HG02763 (cell line): ENCODE measurements around the gene GALR1.
"Not testable (repeated sequence)": the region's sequence is repeated elsewhere in the genome, so short reads cannot be mapped to it uniquely, and the experiment has no call there.

ENCODE experiments used
- ATAC-seq: cut with Tn5 transposase; IDR thresholded peaks from one replicate; pipeline ENCODE4 v1.9.1; 2021; ENCODE audit warnings: mild to moderate bottlenecking, moderate library complexity; ENCODE audit not compliant: unreplicated experiment

The GALR1 gene

GRCh38 chr18:77250501-77250925, 865 bp downstream of the GALR1 start:
- ATAC-seq: no peak

GRCh38 chr18:77250926-77251729, 1.5 kb downstream of the GALR1 start:
- no peak for ATAC-seq

GRCh38 chr18:77251730-77252050, 2.0 kb downstream of the GALR1 start:
- ATAC-seq: no peak

GRCh38 chr18:77254711-77255405, 5.2 kb downstream of the GALR1 start:
- ATAC-seq: no peak

- no peak for ATAC-seq
Observed at GRCh38 chr18:77255426-77256105, 5.9 kb downstream of the GALR1 start.

GRCh38 chr18:77262643-77263465, 13.2 kb downstream of the GALR1 start:
- no peak for ATAC-seq

GRCh38 chr18:77263466-77263763, 13.8 kb downstream of the GALR1 start:
- no peak for ATAC-seq

- no peak for ATAC-seq
Observed at GRCh38 chr18:77267969-77268368, 18.3 kb downstream of the GALR1 start.

GRCh38 chr18:77268456-77268855, 18.8 kb downstream of the GALR1 start:
- ATAC-seq: no peak

GRCh38 chr18:77271576-77272481, 22.2 kb downstream of the GALR1 start:
- no peak for ATAC-seq

- not testable (repeated sequence) for ATAC-seq
Observed at GRCh38 chr18:77290841-77291240, 41.2 kb downstream of the GALR1 start.

- no peak for ATAC-seq
Observed at GRCh38 chr18:77298172-77298571, 48.5 kb downstream of the GALR1 start.

- no peak for ATAC-seq
Observed at GRCh38 chr18:77299706-77300105, 50.1 kb downstream of the GALR1 start.

- no peak for ATAC-seq
Observed at GRCh38 chr18:77300579-77300978, 50.9 kb downstream of the GALR1 start.

- no peak for ATAC-seq
Observed at GRCh38 chr18:77304268-77304667, 54.6 kb downstream of the GALR1 start.

GRCh38 chr18:77305676-77306075, 56.0 kb downstream of the GALR1 start:
- ATAC-seq: no peak

- no peak for ATAC-seq
Observed at GRCh38 chr18:77308216-77308615, 58.6 kb downstream of the GALR1 start.

- ATAC-seq: no peak
Observed at GRCh38 chr18:77314511-77314910, 64.9 kb downstream of the GALR1 start.

- no peak for ATAC-seq
Observed at GRCh38 chr18:77314952-77315351, 65.3 kb downstream of the GALR1 start.

- ATAC-seq: no peak
Observed at GRCh38 chr18:77316008-77316407, 66.4 kb downstream of the GALR1 start.
